K562 (cell line): ENCODE measurements around the gene CXCR3. TPM values are rescaled to one million over a fixed set of nuclear protein-coding genes. Genes with fewer than 3 reads are reported as not detected.

ENCODE experiments used
- ATAC-seq: fragments of 200-7000 bp; cut with Tn5 transposase; 3 replicates; pipeline ENCODE4 v1.9.1; 2020; ENCODE audit warnings: moderate library complexity
- BruUV-seq: library from RNA; stranded (reverse); fragments of 400-500 nt; replicated peaks from 2 replicates; lab custom pipeline; 2021; lab: Mats Ljungman, UMichigan
- CTCF ChIA-PET: fragments of 300-600 bp; formaldehyde crosslinking; extraction: SDS; loops from one replicate; lab custom pipeline; 2021; ENCODE audit warnings: low intra/inter-chr PET ratio; lab: Yijun Ruan, JAX
- POLR2A ChIA-PET: fragments of 300-600, 350-650 bp; sonication (Branson Sonifier 250); formaldehyde crosslinking; extraction: SDS; loops from one replicate; lab custom pipeline; 2021; ENCODE audit warnings: antibody characterized with exemption, inconsistent platforms; lab: Yijun Ruan, JAX
- DNase-seq, 4 experiments: peaks; one replicate each; pipeline versions ENCODE4 v3.0.0 to v3.0.0-alpha.2; 2011 to 2018; ENCODE audit warnings: low spot score in 3 of 4, mixed read lengths in 3 of 4; ENCODE audit errors: extremely low read depth in 1 of 4
- FAIRE-seq: peaks from 2 replicates; lab custom pipeline; 2011; peaks lifted over from hg19 to GRCh38; lab: Jason Lieb, UNC
- H2AFZ ChIP-seq: 2 replicates; pipeline ENCODE4 v1.6.0; 2011; ENCODE audit warnings: low read depth, low read length, control low read depth, inconsistent platforms
- H3K27ac ChIP-seq: fragments of 200-600 bp; 3 replicates; pipeline ENCODE4 v1.8.0; 2011; ENCODE audit warnings: low read depth, mild to moderate bottlenecking, control low read depth, inconsistent platforms, low read length, moderate library complexity, mixed read lengths; ENCODE audit errors: extremely low read depth
- H3K27me3 ChIP-seq, 2 experiments: fragments of 300-600 bp in 1 of 2; 2 replicates in 1 of 2; 3 replicates in 1 of 2; pipeline versions ENCODE4 v1.6.0 to v1.8.0; 2011; ENCODE audit warnings: inconsistent platforms in 2 of 2, low read length in 2 of 2, mild to moderate bottlenecking in 1 of 2, mixed read lengths in 1 of 2, moderate library complexity in 1 of 2; ENCODE audit not compliant: control insufficient read depth in 2 of 2, insufficient read depth in 2 of 2
- H3K36me3 ChIP-seq: fragments of 300-600 bp; 3 replicates; pipeline ENCODE4 v1.8.0; 2011; ENCODE audit warnings: mild to moderate bottlenecking, low read length, inconsistent platforms; ENCODE audit not compliant: control insufficient read depth, insufficient read depth
- H3K4me1 ChIP-seq, 2 experiments: fragments of 200-600 bp in 1 of 2; replicated peaks in 1 of 2; 2 replicates in 1 of 2; 3 replicates in 1 of 2; pipeline versions ENCODE4 v1.5.1 to v1.8.0; 2011; ENCODE audit warnings: inconsistent platforms in 2 of 2, low read length in 2 of 2, mild to moderate bottlenecking in 1 of 2, mixed read lengths in 1 of 2, moderate library complexity in 1 of 2; ENCODE audit not compliant: control insufficient read depth in 2 of 2, insufficient read depth in 2 of 2
- H3K4me2 ChIP-seq: 2 replicates; pipeline ENCODE4 v1.6.1; 2011; ENCODE audit warnings: low read length, control low read depth, inconsistent platforms, mixed read lengths; ENCODE audit not compliant: insufficient read depth
- H3K4me3 ChIP-seq: fragments of 200-600 bp; sonication (generic), shearing (Covaris generic); 2 replicates; pipeline ENCODE4 v1.5.1; 2016; ENCODE audit warnings: control low read depth, inconsistent platforms
- H3K79me2 ChIP-seq: fragments of 200-600 bp; 3 replicates; pipeline ENCODE4 v1.8.0; 2011; ENCODE audit warnings: low read length, inconsistent platforms; ENCODE audit not compliant: control insufficient read depth, insufficient read depth
- H3K9ac ChIP-seq, 2 experiments: 2 replicates each; pipeline versions ENCODE4 v1.6.0 to v1.6.1; 2011; ENCODE audit warnings: low read depth in 2 of 2, low read length in 2 of 2, control low read depth in 1 of 2, inconsistent platforms in 1 of 2, mild to moderate bottlenecking in 1 of 2, mixed read lengths in 1 of 2; ENCODE audit not compliant: insufficient read depth in 1 of 2
- H3K9me1 ChIP-seq: one replicate; pipeline ENCODE4 v1.6.0; 2011; ENCODE audit warnings: inconsistent platforms, mild to moderate bottlenecking, low read length, moderate library complexity; ENCODE audit not compliant: control insufficient read depth, insufficient read depth
- H3K9me3 ChIP-seq: replicated peaks from 2 replicates; pipeline ENCODE4 v1.5.1; 2011; ENCODE audit warnings: low read depth, low read length, inconsistent platforms; ENCODE audit not compliant: control insufficient read depth, insufficient read depth
- H4K20me1 ChIP-seq: replicated peaks from 2 replicates; pipeline ENCODE4 v1.6.1; 2011; ENCODE audit warnings: low read length, inconsistent platforms, mixed read lengths; ENCODE audit not compliant: control insufficient read depth, insufficient read depth
- ARHGAP35 ChIP-seq: fragments of 450-650 bp; IDR thresholded peaks from 2 replicates; pipeline ENCODE4 v1.6.1; 2018; ENCODE audit not compliant: partially characterized antibody
- CHD4 ChIP-seq: fragments of 200-600 bp; sonication (generic); IDR thresholded peaks from 3 replicates; pipeline ENCODE4 v1.6.1; 2012; ENCODE audit warnings: low read depth, mild to moderate bottlenecking, mixed read lengths, low read length, inconsistent platforms; ENCODE audit not compliant: insufficient read depth, insufficient replicate concordance, poor library complexity, severe bottlenecking
- EGR1 ChIP-seq: fragments of 450-650 bp; conservative IDR thresholded peaks from 2 replicates; pipeline ENCODE4 v1.6.1; 2017; ENCODE audit warnings: mild to moderate bottlenecking
- GTF2A2 ChIP-seq: IDR thresholded peaks from 2 replicates; pipeline ENCODE4 v1.6.1; 2016; ENCODE audit warnings: mild to moderate bottlenecking, missing genetic modification characterization, missing compliant biosample characterization
- NCOA1 ChIP-seq: fragments of 450-650 bp; IDR thresholded peaks from 2 replicates; pipeline ENCODE4 v1.6.1; 2016; ENCODE audit warnings: low read depth
- PHF21A ChIP-seq: fragments of 450-650 bp; IDR thresholded peaks from 2 replicates; pipeline ENCODE4 v1.6.1; 2017; ENCODE audit warnings: low read depth, borderline replicate concordance
- POLR3G ChIP-seq: IDR thresholded peaks from 2 replicates; pipeline ENCODE4 v1.6.1; 2011; ENCODE audit not compliant: insufficient read length, insufficient replicate concordance; ENCODE audit errors: extremely low read depth
- RBFOX2 ChIP-seq: fragments of 200-400 bp; formaldehyde crosslinking; IDR thresholded peaks from 2 replicates; pipeline ENCODE4 v1.6.1; 2017; ENCODE audit warnings: low read depth, mild to moderate bottlenecking, low read length, moderate library complexity
- RFX1 ChIP-seq: fragments of 450-650 bp; IDR thresholded peaks from 2 replicates; pipeline ENCODE4 v1.6.1; 2016; ENCODE audit warnings: mild to moderate bottlenecking, moderate library complexity
- SAFB ChIP-seq: fragments of 200-400 bp; formaldehyde crosslinking; IDR thresholded peaks from 2 replicates; pipeline ENCODE4 v1.6.1; 2017; ENCODE audit warnings: low read depth, low read length, borderline replicate concordance
- SAP30 ChIP-seq: fragments of 200-600 bp; sonication (generic); IDR thresholded peaks from 2 replicates; pipeline ENCODE4 v1.6.1; 2012; ENCODE audit warnings: borderline replicate concordance, low read depth, mild to moderate bottlenecking, moderate library complexity, low read length, control low read depth, inconsistent platforms; ENCODE audit not compliant: insufficient read depth, poor library complexity, severe bottlenecking
- STAG1 ChIP-seq: sonication (generic); formaldehyde crosslinking; IDR thresholded peaks from 2 replicates; pipeline ENCODE4 v1.5.0; 2020; ENCODE audit warnings: missing genetic modification reagents, borderline replicate concordance
- TCFL5 ChIP-seq: fragments of 250-450 bp; sonication (Bioruptor Pico); conservative IDR thresholded peaks from 2 replicates; pipeline ENCODE4 v1.6.1; 2021; ENCODE audit warnings: mild to moderate bottlenecking, moderate library complexity, matching md5 sums
- ZFPM2 ChIP-seq: fragments of 250-450 bp; sonication (Bioruptor Pico); IDR thresholded peaks from 2 replicates; pipeline ENCODE4 v1.5.1; 2022; ENCODE audit warnings: mild to moderate bottlenecking
- ZNF584 ChIP-seq: fragments of 200-800 bp; sonication (Bioruptor generic); IDR thresholded peaks from 2 replicates; pipeline ENCODE4 v1.6.1; 2016; ENCODE audit warnings: low read depth, mild to moderate bottlenecking, missing genetic modification characterization, missing compliant biosample characterization
- WGBS: fragments of 100-300 bp; shearing (Covaris generic); methylation state at CpG from one replicate; pipeline ENCODE4 v1.1.6; 2016; ENCODE audit warnings: low coverage, mixed read lengths; ENCODE audit not compliant: insufficient coverage; ENCODE audit errors: missing lambda C conversion rate; 5-methylcytosine and 5-hydroxymethylcytosine counted together
- in situ Hi-C: fragments of 300-500 bp; cut with MboI; formaldehyde crosslinking; loops from 4 replicates; pipeline ENCODE4 v1.15.0; 2018; ENCODE audit warnings: inconsistent platforms, mixed read lengths
- intact Hi-C: fragments of 100-400 bp; cut with micrococcal nuclease; formaldehyde crosslinking; loops from 2 replicates; pipeline ENCODE4 v1.14.2; 2022
- polyA plus RNA-seq, 8 experiments: library from polyadenylated mRNA; depleted of rRNA in 4 of 8; stranded (reverse) in 5 of 8; unstranded in 3 of 8; fragments of >200 nt; fragmentation: Nextera tagmentation in 2 of 8; fragmentation: Illumina TruSeq in 1 of 8; extraction: Ambion mirVana in 2 of 8; extraction: Trizol in 1 of 8; gene quantifications; 2 replicates each; pipeline versions ENCODE4 v1.2.1 to v1.2.3, GENCODE V29; 2011 to 2014; ENCODE audit warnings: inconsistent platforms in 1 of 8, missing spikeins in 1 of 8
- total RNA-seq, 7 experiments: library from RNA; depleted of rRNA in 6 of 7; stranded (reverse); fragments of >200 nt in 6 of 7; fragmentation: Illumina TruSeq in 2 of 7; extraction: Trizol in 2 of 7; gene quantifications; 2 replicates each; pipeline versions ENCODE4 v1.2.1 to v1.2.3, GENCODE V29; 2011 to 2021; ENCODE audit warnings: low replicate concordance in 1 of 7
- TF ChIP-seq, protein P1 (sequence below): fragments of 250-450 bp; sonication (Bioruptor Pico); IDR thresholded peaks from 2 replicates; pipeline ENCODE4 v1.9.0; 2021; ENCODE audit warnings: mild to moderate bottlenecking, inconsistent platforms
- TF ChIP-seq, protein P2 (sequence below): sonication (generic); formaldehyde crosslinking; IDR thresholded peaks from 2 replicates; pipeline ENCODE4 v1.4.0; 2020; ENCODE audit warnings: mild to moderate bottlenecking, missing genetic modification reagents

The CXCR3 gene
- total and polyA plus RNA-seq, 9 of the 15 experiments (the other 6 are each of a cell fraction or from before 2014, with no cell fraction given), result not detected

DNA sequence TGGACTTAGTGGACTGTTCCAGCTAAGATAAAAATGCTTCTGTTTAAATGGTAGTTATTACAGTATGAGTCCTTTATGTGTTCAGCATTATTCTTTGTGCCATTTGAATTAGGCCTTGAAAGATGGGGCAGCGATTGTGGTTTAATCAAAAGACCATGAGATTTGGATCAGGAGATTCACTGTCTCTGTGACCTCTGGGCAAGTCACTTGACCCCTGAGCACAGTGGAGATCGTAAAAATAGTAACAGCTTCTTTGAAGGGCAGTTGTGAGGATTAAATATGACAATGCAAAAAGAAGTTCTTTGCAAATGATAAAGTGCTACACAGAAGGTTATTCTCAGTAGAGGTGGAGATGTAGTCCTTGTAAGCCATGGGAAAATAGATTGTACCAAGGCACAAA, 10.8 kb downstream of the CXCR3 start:
- Histone ChIP-seq H2AFZ (no peak overlapping the region), H3K4me2 (no peak overlapping the region), H3K27me3 (no peaks in the 10 kb centered on the region), H3K79me2 (no peaks in the 10 kb centered on the region), H3K9ac (no peak overlapping the region), H3K4me1 (no peaks in the 10 kb centered on the region; a peak in 1 of 5 replicates), H3K36me3 (peaks cover 13% of the 10 kb centered on the region; the same call in 2 of the 3 replicates), H3K27ac (no peak overlapping the region), H3K4me3 (no peak overlapping the region), H4K20me1 (no peaks in the 10 kb centered on the region), H3K9me3 (no peaks in the 10 kb centered on the region), H3K9me1 (no peaks in the 10 kb centered on the region)
- ATAC-seq (no peak), FAIRE-seq (no peak), DNase-seq (no peak)
- TF ChIP-seq SAFB (no peak), PHF21A (no peak), CHD4 (no peak), POLR3G (no peak), RFX1 (no peak), STAG1 (CRISPR knock-in tag) (no peak), ZNF584 (CRISPR knock-in tag) (no peak), GTF2A2 (tag) (no peak), RBFOX2 (no peak), ARHGAP35 (no peak), SAP30 (no peak), ZFPM2 (CRISPR knock-in tag) (no peak), NCOA1 (no peak), TCFL5 (no peak), EGR1 (no peak)
- TF ChIP-seq, protein P1, sequence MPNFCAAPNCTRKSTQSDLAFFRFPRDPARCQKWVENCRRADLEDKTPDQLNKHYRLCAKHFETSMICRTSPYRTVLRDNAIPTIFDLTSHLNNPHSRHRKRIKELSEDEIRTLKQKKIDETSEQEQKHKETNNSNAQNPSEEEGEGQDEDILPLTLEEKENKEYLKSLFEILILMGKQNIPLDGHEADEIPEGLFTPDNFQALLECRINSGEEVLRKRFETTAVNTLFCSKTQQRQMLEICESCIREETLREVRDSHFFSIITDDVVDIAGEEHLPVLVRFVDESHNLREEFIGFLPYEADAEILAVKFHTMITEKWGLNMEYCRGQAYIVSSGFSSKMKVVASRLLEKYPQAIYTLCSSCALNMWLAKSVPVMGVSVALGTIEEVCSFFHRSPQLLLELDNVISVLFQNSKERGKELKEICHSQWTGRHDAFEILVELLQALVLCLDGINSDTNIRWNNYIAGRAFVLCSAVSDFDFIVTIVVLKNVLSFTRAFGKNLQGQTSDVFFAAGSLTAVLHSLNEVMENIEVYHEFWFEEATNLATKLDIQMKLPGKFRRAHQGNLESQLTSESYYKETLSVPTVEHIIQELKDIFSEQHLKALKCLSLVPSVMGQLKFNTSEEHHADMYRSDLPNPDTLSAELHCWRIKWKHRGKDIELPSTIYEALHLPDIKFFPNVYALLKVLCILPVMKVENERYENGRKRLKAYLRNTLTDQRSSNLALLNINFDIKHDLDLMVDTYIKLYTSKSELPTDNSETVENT (CRISPR knock-in tag), result no peak
- TF ChIP-seq, protein P2, sequence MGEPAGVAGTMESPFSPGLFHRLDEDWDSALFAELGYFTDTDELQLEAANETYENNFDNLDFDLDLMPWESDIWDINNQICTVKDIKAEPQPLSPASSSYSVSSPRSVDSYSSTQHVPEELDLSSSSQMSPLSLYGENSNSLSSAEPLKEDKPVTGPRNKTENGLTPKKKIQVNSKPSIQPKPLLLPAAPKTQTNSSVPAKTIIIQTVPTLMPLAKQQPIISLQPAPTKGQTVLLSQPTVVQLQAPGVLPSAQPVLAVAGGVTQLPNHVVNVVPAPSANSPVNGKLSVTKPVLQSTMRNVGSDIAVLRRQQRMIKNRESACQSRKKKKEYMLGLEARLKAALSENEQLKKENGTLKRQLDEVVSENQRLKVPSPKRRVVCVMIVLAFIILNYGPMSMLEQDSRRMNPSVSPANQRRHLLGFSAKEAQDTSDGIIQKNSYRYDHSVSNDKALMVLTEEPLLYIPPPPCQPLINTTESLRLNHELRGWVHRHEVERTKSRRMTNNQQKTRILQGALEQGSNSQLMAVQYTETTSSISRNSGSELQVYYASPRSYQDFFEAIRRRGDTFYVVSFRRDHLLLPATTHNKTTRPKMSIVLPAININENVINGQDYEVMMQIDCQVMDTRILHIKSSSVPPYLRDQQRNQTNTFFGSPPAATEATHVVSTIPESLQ, result no peak
- ChIA-PET POLR2A (interaction anchor here (1.4 kb wide), 1 partner anchor 8 kb away, joined by 4 read pairs; no protein-coding TSS in a partner anchor), CTCF (no interaction called here)
- WGBS, result 11% methylated on average over 1 of the region's 2 CpGs
- in situ Hi-C loops (no loop called here), intact Hi-C loops (no loop called here)
- no TSS peak for BruUV-seq
